ENCODE data around the gene PMM1. TPM values are rescaled to one million over a fixed set of nuclear protein-coding genes. Genes with fewer than 3 reads are reported as not detected.
A peak's percentile ranks its signal among the peaks of the same experiment; 100 is the strongest.

The PMM1 gene
- total RNA-seq, 2 experiments from 2014 or later = 44.4 to 46.2 TPM

GRCh38 chr22:41619979-41620588 lies 30.4 kb upstream of the PMM1 start:
- H3K4me1 Mint-ChIP-seq = peaks cover 50% of the 10 kb centered on the region
- DNase-seq = peak; percentile 59
- H3K9me3 Mint-ChIP-seq = no peaks in the 10 kb centered on the region
- H3K4me3 Mint-ChIP-seq = peak overlapping the region; percentile 99
- CTCF ChIA-PET = interaction anchor here (0.6 to 2.4 kb wide), 9 partner anchors 16 to 383 kb away, joined by 3 to 20 read pairs (median 6); partner anchors contain the start of genes ACO2, PHF5A, PMM1 and SNU13
- H3K36me3 Mint-ChIP-seq (ENCODE audit: low read depth) = peaks cover 42% of the 10 kb centered on the region
- peak overlapping the region; percentile 97 for H3K27ac Mint-ChIP-seq
- no peaks in the 10 kb centered on the region for H3K27me3 Mint-ChIP-seq
- POLR2A ChIA-PET = interaction anchor here (0.7 to 4.8 kb wide), 28 partner anchors 9 to 994 kb away, joined by 3 to 158 read pairs (median 11); partner anchors contain the start of genes ACO2, CCDC134, CENPM and PHF5A

GRCh38 chr22:41613456-41613855 lies 23.8 kb upstream of the PMM1 start:
- H3K4me3 Mint-ChIP-seq = no peak overlapping the region
- H3K9me3 Mint-ChIP-seq = no peaks in the 10 kb centered on the region
- ChIA-PET CTCF (interaction anchor here (1.3 kb wide), 1 partner anchor 84 kb away, joined by 3 read pairs; no protein-coding TSS in a partner anchor), POLR2A (interaction anchor here (0.8 to 1.0 kb wide), 2 partner anchors 9 to 24 kb away, joined by 3 to 4 read pairs; partner anchors contain the start of gene PMM1)
- H3K4me1 Mint-ChIP-seq = peaks cover 22% of the 10 kb centered on the region
- H3K27me3 Mint-ChIP-seq = no peaks in the 10 kb centered on the region
- peaks cover 31% of the 10 kb centered on the region for H3K36me3 Mint-ChIP-seq (ENCODE audit: low read depth)
- H3K27ac Mint-ChIP-seq = no peak overlapping the region
- DNase-seq = no peak

DNA sequence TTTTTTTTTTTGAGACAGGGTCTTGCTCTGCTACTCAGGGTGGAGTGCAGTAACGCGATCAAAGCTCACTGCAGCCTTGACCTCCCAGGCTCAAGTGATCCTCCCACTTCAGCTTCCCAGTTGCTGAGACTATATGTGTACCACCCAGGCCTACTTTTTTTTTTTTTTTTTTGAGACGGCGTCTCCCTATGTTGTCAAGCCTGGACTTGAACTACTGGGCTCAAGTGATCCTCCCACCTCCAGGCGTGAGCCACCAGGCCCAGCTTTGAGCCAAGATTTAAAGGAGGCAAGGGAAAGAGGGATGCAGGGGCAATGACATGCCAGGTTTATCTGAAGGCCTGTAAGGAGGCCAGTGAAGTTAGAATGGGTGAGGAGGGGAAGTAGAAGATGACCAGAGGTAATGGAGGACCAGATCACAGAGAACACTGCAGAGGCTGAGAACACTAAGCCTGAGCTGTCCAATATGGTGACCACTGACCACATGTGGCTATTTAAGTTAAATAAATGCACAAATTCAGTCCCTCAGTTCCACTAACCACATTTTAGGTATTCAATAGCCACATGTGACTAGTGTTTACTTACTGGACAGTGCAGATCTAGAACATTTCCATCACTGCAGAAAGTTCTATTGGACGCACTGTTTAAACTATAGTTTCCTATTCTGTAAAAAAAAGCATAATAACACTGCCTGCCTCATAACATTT lies 23.1 kb upstream of the PMM1 start:
- Mint-ChIP-seq H3K27ac (no peak overlapping the region), H3K36me3 (ENCODE audit: low read depth) (peaks cover 32% of the 10 kb centered on the region), H3K4me3 (no peak overlapping the region), H3K4me1 (peaks cover 20% of the 10 kb centered on the region), H3K9me3 (no peaks in the 10 kb centered on the region), H3K27me3 (no peaks in the 10 kb centered on the region)
- ChIA-PET POLR2A (interaction anchor here (0.8 to 2.6 kb wide), 3 partner anchors 9 to 23 kb away, joined by 3 to 10 read pairs (median 4); partner anchors contain the start of genes DESI1, PMM1 and XRCC6), CTCF (interaction anchor here (0.6 kb wide), 1 partner anchor 414 kb away, joined by 3 read pairs; no protein-coding TSS in a partner anchor)
- DNase-seq = no peak

DNA sequence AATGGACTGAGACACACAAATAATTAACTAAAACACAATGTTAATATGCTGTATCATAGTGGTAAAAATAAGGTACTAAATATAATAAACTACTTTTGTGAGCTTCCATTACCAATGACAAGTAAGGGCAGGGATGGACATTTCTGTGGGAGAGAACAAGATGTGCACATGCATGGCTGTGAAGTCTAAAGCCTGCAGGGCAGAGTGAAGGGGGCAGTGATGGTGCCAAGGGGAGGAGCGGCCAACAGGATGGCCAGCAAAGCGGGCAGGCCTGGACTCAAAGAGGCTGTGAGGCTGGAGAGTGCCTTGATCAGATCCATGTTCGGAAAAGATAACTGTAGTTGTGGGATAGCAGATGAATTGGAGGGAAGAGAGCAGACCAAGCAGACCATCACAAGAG lies 18.7 kb upstream of the PMM1 start:
- POLR2A ChIA-PET = interaction anchor here (1.0 to 6.5 kb wide), 2 partner anchors 8 to 12 kb away, joined by 3 to 82 read pairs; partner anchors contain the start of genes DESI1 and XRCC6
- Mint-ChIP-seq H3K27me3 (peaks cover 4% of the 10 kb centered on the region), H3K36me3 (ENCODE audit: low read depth) (peaks cover 57% of the 10 kb centered on the region), H3K4me1 (peaks cover 24% of the 10 kb centered on the region), H3K27ac (no peak overlapping the region), H3K9me3 (no peaks in the 10 kb centered on the region), H3K4me3 (no peak overlapping the region)
- no peak for DNase-seq
- CTCF ChIA-PET = interaction anchor here (1.4 to 1.5 kb wide), 2 partner anchors 11 to 58 kb away, joined by 4 to 5 read pairs; no protein-coding TSS in a partner anchor

GRCh38 chr22:41603873-41604332 lies 14.3 kb upstream of the PMM1 start:
- DNase-seq = peak; percentile 77
- Mint-ChIP-seq H3K27me3 (peaks cover 4% of the 10 kb centered on the region), H3K9me3 (no peaks in the 10 kb centered on the region), H3K4me1 (peaks cover 38% of the 10 kb centered on the region), H3K4me3 (peak overlapping the region; percentile 50), H3K27ac (peak overlapping the region; percentile 72), H3K36me3 (ENCODE audit: low read depth) (peaks cover 73% of the 10 kb centered on the region)
- ChIA-PET POLR2A (interaction anchor here (0.7 to 6.5 kb wide), 11 partner anchors 10 to 263 kb away, joined by 3 to 82 read pairs (median 4); partner anchors contain the start of genes ACO2, DESI1, PHF5A and PMM1), CTCF (interaction anchor here (0.6 to 1.9 kb wide), 8 partner anchors 15 to 343 kb away, joined by 3 to 10 read pairs (median 5); partner anchors contain the start of genes CENPM, DESI1, PMM1 and XRCC6)

DNA sequence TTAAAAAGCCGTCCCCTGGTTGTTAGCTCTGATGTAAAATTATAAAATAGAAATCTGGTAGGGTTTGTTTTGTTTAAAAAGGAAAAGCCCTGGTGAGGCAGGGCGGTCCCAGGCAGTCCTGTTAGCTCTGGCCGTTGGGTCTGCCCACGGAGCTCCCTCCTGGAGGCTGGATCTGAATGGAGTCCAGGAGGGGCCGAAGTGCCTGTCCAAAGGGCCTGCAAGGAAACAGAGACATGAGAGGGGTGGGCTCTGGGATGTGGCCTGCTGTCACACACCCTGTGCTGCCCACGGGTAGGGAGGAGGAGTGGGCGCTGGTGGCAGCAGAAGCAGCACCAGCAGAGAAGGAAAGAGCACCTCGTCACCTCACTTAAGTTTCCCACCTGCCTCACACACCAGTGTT lies 11.3 kb upstream of the PMM1 start:
- no peak for DNase-seq
- H3K27me3 Mint-ChIP-seq = peaks cover 4% of the 10 kb centered on the region
- no peak overlapping the region for H3K4me3 Mint-ChIP-seq
- peaks cover 39% of the 10 kb centered on the region for H3K4me1 Mint-ChIP-seq
- CTCF ChIA-PET = no interaction called here
- POLR2A ChIA-PET = interaction anchor here (1.0 to 1.9 kb wide), 2 partner anchors 11 to 20 kb away, joined by 5 to 6 read pairs; partner anchors contain the start of genes DESI1, PMM1 and XRCC6
- H3K27ac Mint-ChIP-seq = no peak overlapping the region
- H3K36me3 Mint-ChIP-seq (ENCODE audit: low read depth) = peaks cover 53% of the 10 kb centered on the region
- H3K9me3 Mint-ChIP-seq = no peaks in the 10 kb centered on the region

- no peak overlapping the region for H3K27ac Mint-ChIP-seq
- CTCF ChIA-PET = interaction anchor here (1.1 to 2.1 kb wide), 4 partner anchors 9 to 68 kb away, joined by 4 to 13 read pairs (median 4); partner anchors contain the start of gene PMM1
- POLR2A ChIA-PET = interaction anchor here (1.9 to 3.6 kb wide), 3 partner anchors 9 to 21 kb away, joined by 6 to 30 read pairs (median 15); partner anchors contain the start of genes DESI1, PMM1 and XRCC6
- H3K4me1 Mint-ChIP-seq = peaks cover 23% of the 10 kb centered on the region
- peaks cover 34% of the 10 kb centered on the region for H3K36me3 Mint-ChIP-seq (ENCODE audit: low read depth)
- H3K27me3 Mint-ChIP-seq = no peaks in the 10 kb centered on the region
- H3K9me3 Mint-ChIP-seq = no peaks in the 10 kb centered on the region
- no peak for DNase-seq
- no peak overlapping the region for H3K4me3 Mint-ChIP-seq
Observed at GRCh38 chr22:41598891-41599635, 9.4 kb upstream of the PMM1 start.

GRCh38 chr22:41598081-41598480 lies 8.4 kb upstream of the PMM1 start:
- POLR2A ChIA-PET = interaction anchor here (2.7 to 3.6 kb wide), 2 partner anchors 8 to 22 kb away, joined by 15 to 30 read pairs; partner anchors contain the start of genes DESI1, PMM1 and XRCC6
- H3K9me3 Mint-ChIP-seq = no peaks in the 10 kb centered on the region
- peaks cover 14% of the 10 kb centered on the region for H3K4me1 Mint-ChIP-seq
- CTCF ChIA-PET = interaction anchor here (1.1 to 2.1 kb wide), 5 partner anchors 8 to 106 kb away, joined by 3 to 13 read pairs (median 4); partner anchors contain the start of gene PMM1
- H3K36me3 Mint-ChIP-seq (ENCODE audit: low read depth) = peaks cover 26% of the 10 kb centered on the region
- DNase-seq = no peak
- H3K27ac Mint-ChIP-seq = no peak overlapping the region
- H3K4me3 Mint-ChIP-seq = no peak overlapping the region
- H3K27me3 Mint-ChIP-seq = no peaks in the 10 kb centered on the region

DNA sequence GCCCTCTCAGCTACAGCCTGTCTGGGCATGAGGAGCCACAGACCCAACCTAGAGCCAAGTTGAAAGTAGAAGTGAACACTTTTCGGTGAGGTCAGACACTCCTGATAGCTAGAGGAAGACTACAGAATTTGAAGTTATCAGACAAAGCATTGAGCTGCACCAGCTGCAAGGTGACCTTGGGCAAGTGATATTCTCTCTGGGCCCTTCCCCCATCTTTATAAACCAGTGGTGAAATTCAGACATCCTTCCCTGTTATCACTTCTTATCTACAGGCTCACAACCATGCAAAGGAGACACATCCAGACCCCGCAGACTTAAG lies 8.0 kb upstream of the PMM1 start:
- POLR2A ChIA-PET = interaction anchor here (2.7 to 3.6 kb wide), 2 partner anchors 8 to 23 kb away, joined by 15 to 30 read pairs; partner anchors contain the start of genes DESI1, PMM1 and XRCC6
- no peak for DNase-seq
- H3K27ac Mint-ChIP-seq = no peak overlapping the region
- peaks cover 9% of the 10 kb centered on the region for H3K4me1 Mint-ChIP-seq
- peaks cover 21% of the 10 kb centered on the region for H3K36me3 Mint-ChIP-seq (ENCODE audit: low read depth)
- no peaks in the 10 kb centered on the region for H3K27me3 Mint-ChIP-seq
- CTCF ChIA-PET = interaction anchor here (0.6 to 2.1 kb wide), 7 partner anchors 9 to 106 kb away, joined by 3 to 13 read pairs (median 4); partner anchors contain the start of genes DESI1 and XRCC6
- no peaks in the 10 kb centered on the region for H3K9me3 Mint-ChIP-seq
- H3K4me3 Mint-ChIP-seq = no peak overlapping the region

- Mint-ChIP-seq H3K27ac (no peak overlapping the region), H3K36me3 (ENCODE audit: low read depth) (peaks cover 15% of the 10 kb centered on the region), H3K9me3 (no peaks in the 10 kb centered on the region), H3K4me3 (no peak overlapping the region), H3K4me1 (peaks cover 5% of the 10 kb centered on the region), H3K27me3 (no peaks in the 10 kb centered on the region)
- CTCF ChIA-PET = interaction anchor here (0.6 to 2.1 kb wide), 6 partner anchors 9 to 193 kb away, joined by 3 to 13 read pairs (median 4); partner anchors contain the start of genes DESI1 and XRCC6
- DNase-seq = peak; percentile 46
- POLR2A ChIA-PET = interaction anchor here (2.7 to 3.6 kb wide), 2 partner anchors 7 to 23 kb away, joined by 15 to 30 read pairs; partner anchors contain the start of genes DESI1, PMM1 and XRCC6
Observed at GRCh38 chr22:41596776-41597634, 7.4 kb upstream of the PMM1 start.

GRCh38 chr22:41595703-41596102 lies 6.1 kb upstream of the PMM1 start:
- Mint-ChIP-seq H3K4me3 (no peak overlapping the region), H3K27ac (no peak overlapping the region), H3K27me3 (no peaks in the 10 kb centered on the region), H3K9me3 (no peaks in the 10 kb centered on the region), H3K4me1 (peaks cover 5% of the 10 kb centered on the region), H3K36me3 (ENCODE audit: low read depth) (peaks cover 5% of the 10 kb centered on the region)
- CTCF ChIA-PET = no interaction called here
- POLR2A ChIA-PET = no interaction called here
- no peak for DNase-seq

Data from activated CD4-positive, alpha-beta memory T cell treated with anti-CD3 and anti-CD28 coated beads, Interleukin-2, amount 10 ng/mL, durations not matched to agents 7 days and 5 days (primary cell).